Suppressor macrophage treated with lipopolysaccharide for 1 hour (primary cell): ENCODE measurements around the gene COL20A1.
"Not testable (repeated sequence)": the region's sequence is repeated elsewhere in the genome, so short reads cannot be mapped to it uniquely, and the experiment has no call there.

Experiments
- DNase-seq, 3 donors: peaks; one replicate each; pipeline ENCODE4 v3.0.0-alpha.2; 2020 to 2022

Gene COL20A1

GRCh38 chr20:63291811-63292210 lies 1.2 kb upstream of the COL20A1 start:
- DNase-seq = no peak

- DNase-seq = peak in 2 of 3 donors; percentile 31 to 54
Measured at GRCh38 chr20:63292292-63292701, 689 bp upstream of the COL20A1 start.

GRCh38 chr20:63293456-63293855 lies 470 bp downstream of the COL20A1 start:
- no peak for DNase-seq

DNA sequence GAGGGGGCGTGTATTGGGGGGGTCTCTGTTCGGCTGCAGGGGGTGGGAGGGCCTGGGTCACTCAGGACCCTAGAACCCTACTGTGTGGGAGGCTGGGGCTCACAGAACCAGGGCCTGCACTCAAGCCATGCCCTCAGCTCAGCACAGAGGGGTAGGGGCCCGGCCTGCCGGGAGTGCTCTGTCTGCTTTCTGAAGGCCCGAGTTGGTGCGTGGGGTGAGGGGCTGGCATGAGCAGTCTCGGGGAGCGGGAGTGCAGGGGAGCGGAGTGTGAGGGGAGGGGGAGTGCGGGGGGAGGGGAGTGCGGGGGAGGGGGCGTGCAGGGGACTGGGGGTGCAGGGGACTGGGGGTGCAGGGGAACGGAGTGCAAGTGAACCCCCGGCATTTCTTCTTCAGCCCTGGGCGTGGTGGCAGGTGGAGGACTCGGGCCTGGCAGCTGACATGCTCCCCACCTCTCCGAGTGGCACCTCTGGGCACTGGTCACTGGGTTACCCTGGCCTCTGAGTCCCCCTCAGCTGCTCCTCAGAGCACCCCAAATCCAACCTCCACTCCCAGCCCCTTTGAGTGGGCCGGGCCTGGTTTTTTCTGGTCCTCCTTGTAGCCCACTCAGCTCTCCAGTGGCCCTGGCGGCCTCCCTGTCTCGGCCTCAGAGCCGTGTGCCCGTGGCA lies 1.0 kb downstream of the COL20A1 start:
- no peak for DNase-seq

- DNase-seq = no peak
Measured at GRCh38 chr20:63294536-63294900, 1.5 kb downstream of the COL20A1 start.

GRCh38 chr20:63295018-63295417 lies 2.0 kb downstream of the COL20A1 start:
- DNase-seq = no peak

GRCh38 chr20:63295422-63295821 lies 2.4 kb downstream of the COL20A1 start:
- DNase-seq = no peak

DNA sequence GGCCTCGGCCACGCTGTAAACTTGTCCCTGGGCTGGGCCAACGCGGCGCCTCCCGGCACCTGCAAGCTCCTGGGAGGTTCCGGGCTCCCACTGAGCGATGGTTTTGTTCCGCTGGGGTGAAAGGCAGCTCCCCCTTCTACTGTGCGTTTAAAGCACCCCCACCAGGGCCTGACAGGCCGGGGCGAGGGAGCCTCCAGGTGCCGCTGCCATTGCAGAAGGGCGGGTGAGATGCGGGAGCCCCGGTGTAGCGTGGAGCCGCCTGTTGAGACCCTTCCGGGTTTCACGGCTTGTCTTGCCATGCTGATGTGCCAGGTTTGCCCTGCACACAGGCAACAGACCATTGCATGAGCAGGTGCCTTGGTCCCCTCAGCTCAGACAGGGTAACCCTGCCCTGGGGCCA lies 2.9 kb downstream of the COL20A1 start:
- DNase-seq = no peak

DNA sequence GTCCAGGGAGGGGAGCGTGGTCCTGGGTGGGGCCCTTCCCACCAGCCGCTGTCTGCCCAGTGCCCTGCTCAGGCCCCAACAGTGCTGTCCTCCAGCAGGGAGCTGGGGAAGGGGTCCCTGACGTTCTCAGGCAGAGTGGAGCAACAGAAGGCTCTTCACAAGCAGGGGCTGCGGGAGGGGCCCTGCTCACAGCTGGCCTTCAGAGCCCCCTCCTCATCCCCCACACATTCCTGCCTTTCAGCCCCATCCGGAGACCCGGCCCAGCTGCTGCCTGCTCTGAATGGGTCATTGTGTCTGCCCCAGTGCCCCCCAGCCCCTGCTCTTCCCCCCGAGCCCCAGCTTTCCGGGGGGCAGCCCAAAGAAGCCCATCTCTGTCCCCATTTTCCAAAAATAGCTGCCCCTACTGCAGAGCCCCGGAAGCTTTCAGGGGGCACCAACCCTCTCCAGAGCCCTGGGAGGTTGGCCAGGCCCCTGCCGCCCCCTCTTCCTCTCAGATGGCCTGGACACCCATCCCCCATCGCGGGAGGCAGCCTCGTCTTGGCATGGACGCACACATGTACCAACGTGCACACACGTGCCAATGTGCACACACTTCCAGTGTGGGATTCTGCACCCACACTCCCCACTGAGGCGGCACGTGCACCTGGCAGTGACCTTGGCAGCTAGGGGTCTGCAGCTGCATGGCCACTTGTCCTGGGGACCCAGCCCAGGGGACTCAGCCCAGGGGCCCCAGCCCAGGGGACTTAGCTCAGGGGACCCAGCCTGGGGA lies 3.7 kb downstream of the COL20A1 start:
- DNase-seq = no peak

- no peak for DNase-seq
Measured at GRCh38 chr20:63297371-63297781, 4.4 kb downstream of the COL20A1 start.

DNA sequence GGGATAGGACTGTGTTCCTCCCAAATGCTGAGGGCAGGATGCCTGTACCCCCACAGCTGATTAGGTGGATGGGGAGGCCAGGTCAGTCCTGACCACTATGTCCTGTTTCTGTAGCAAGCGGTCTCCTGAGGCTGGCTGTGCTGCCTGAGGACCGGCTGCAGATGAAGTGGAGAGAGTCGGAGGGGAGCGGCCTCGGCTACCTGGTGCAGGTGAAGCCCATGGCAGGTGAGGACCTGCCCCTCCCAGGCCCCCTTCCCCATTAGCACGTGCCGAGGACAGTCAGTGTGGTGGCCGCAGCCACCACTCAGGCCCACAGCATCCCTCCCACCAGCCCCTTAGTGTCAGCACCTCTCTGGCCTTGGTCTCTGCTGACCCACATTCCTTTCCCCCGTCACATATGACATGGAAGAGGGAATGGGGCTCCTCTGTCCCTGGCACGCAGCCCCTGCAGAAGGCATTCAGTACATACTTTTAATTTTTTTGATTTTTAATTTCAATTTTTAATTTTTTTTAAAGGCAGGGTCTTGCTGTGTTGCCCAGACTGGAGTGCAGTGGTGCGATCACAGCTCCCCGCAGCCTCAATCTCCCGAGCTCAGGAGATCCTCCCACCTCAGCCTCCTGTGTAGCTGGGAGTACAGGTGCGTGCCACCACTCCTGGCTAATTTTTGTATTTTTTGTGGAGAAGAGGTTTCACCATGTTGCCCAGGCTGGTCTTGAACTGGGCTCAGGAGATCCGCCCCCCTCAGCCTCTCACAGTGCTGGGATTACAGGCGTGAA lies 5.0 kb downstream of the COL20A1 start:
- no peak for DNase-seq

- no peak for DNase-seq
Measured at GRCh38 chr20:63298731-63299312, 5.8 kb downstream of the COL20A1 start.

DNA sequence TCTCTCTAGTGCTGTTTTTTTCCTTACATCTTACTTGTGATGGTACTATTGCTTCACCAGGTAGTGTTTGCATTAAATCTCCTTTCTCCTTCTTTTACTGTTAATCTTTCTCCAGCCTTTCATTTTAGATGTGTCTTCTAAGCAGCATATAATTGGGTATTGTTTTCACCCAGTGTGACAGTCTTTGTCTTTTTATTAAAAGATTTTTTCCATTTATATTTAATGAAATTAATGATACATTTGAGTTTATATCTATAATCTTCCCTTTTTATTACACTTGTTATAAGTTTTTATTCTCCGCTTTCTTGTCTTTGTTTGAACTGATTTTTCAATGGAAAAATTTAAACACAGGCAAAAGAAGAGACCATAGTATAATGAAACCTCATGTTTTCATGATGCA lies 8.7 kb downstream of the COL20A1 start:
- DNase-seq = no peak

GRCh38 chr20:63303095-63303666 lies 10.2 kb downstream of the COL20A1 start:
- DNase-seq = no peak

DNA sequence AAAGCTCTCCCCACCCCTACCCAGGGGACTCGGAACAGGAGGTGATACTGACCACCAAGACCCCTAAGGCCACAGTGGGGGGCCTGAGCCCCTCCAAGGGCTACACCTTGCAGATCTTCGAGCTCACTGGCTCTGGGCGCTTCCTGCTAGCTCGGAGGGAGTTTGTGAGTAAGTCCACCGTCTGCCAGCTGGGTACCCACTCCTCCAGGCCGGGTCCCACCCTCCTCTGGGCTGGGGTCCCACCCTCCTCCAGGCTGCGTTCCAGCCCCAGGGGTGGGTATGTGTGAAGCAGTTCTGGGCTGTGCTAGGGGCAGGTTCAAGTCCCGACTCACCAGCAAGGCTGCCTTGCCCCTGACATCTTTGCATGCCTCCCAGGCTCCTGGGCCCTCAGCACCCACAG lies 12.4 kb downstream of the COL20A1 start:
- no peak for DNase-seq

DNA sequence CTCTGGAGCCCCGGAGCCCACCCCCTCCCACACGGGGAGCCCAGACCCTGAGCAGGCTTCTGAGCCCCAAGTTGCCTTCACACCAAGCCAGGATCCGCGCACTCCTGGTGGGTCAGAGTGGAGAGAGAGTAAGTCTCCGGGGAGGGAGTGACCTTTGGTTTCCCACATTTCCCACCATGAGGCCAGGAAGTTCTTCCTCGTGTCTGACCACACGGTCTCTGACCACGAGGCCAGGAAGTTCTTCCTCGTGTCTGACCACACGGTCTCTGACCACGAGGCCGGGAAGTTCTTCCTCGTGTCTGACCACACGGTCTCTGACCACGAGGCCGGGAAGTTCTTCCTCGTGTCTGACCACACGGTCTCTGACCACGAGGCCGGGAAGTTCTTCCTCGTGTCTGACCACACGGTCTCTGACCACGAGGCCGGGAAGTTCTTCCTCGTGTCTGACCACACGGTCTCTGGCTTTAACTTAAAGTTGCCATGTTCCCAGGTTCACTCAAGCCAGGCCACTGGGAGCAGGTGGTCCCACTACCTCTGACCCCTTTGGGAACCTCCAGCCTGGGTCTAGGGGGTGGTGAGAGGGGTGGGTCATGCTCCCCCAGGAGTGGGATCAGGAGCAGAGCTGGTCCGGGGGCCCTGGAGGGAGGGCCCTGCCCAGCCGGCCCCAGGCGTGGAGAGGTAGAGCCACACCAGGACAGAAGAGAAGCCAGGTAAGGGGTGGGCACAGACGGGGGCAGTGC lies 13.1 kb downstream of the COL20A1 start:
- DNase-seq = not testable (repeated sequence)

DNA sequence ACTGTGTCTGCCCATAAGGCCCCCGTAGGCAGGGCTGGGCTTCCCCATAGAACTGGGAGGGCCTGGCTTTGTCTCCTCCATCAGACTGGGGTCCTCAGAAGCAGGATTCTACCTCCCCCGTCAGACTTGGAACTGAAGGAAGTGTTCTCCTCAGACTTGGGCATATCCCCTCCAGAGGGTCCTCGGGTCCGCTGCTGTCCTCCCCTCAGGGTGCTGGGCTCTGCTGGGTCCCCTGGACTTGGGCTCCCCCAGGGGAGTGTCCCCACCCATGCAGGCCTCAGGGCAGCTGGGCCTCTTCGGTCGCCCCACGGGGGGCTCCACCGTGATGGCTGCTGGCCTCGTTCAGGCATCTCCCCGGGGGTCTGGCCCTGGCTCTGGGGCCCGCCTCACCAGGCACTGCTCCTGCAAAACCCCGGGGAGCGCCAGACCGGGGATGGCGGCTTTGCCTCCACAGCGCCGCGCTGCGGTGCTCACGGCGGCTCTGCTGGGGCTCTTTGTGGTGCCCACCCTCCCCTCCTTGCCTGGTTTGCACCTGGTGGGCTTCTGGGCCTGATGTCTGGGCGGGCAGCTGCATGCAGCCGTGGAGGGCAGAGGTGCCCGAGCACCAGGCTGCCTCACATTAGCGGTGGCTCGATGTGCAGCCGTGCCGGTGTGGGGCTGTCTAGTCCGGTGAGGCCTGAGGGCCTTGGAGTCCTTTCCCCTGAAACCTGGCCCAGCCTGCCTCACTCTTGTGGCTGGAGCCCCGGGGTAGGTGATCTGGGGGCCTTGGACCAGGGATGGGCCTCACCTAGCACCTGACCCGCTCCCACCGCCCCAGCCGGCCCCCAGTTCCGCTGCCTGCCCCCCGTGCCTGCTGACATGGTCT lies 13.9 kb downstream of the COL20A1 start:
- DNase-seq = no peak

GRCh38 chr20:63307538-63308217 lies 14.7 kb downstream of the COL20A1 start:
- DNase-seq = no peak

DNA sequence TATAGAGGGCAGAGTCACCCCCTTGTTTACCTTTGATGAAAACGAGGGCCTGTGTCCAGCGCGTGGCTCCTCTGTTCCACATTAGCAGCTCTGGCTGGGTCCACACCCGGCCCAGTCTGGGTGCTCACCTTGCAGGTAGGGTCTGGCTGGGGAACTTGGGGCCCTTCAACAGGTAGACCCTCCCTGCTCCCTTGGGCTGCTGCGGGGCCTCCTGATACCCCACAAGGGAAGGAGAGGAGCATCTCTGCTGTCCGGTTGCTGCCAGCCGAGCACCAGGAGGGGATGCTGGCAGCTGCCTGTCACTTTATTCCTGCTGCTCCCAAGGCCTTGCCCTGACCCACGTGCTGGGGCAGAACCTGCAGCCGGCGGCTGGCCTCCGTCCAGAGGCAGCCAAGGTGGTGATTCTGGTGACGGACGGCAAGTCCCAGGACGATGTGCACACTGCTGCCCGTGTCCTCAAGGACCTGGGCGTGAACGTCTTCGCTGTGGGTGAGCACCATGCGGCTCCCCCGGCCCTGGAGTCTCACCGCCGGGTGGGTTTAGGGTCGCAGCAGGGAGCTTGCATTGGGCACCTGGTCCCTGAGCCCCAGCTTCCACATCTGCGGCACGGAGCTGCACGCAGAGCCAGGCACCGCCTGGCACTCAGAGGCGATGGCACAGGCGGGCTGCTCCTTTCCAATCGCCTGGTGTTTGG lies 15.4 kb downstream of the COL20A1 start:
- DNase-seq = no peak
